Duodenal mucosa (tissue), 2 donors: ENCODE data around the gene ATP1B1.
"Not testable (repeated sequence)": the region's sequence is repeated elsewhere in the genome, so short reads cannot be mapped to it uniquely, and the experiment has no call there.

Experiments
- H3K27ac ChIP-seq: one replicate; pipeline ENCODE4 v1.7.0; 2013; ENCODE audit warnings: low read depth, low read length
- H3K27me3 ChIP-seq, 2 donors: one replicate each; pipeline ENCODE4 v1.7.0; 2013; ENCODE audit warnings: low read length in 2 of 2, control low read depth in 1 of 2; ENCODE audit not compliant: insufficient read depth in 2 of 2, control insufficient read depth in 1 of 2
- H3K36me3 ChIP-seq, 2 donors: one replicate each; pipeline ENCODE4 v1.7.0; 2013; ENCODE audit warnings: low read length in 2 of 2, control low read depth in 1 of 2; ENCODE audit not compliant: insufficient read depth in 2 of 2, control insufficient read depth in 1 of 2
- H3K4me1 ChIP-seq, 2 donors: one replicate each; pipeline ENCODE4 v1.7.0; 2013; ENCODE audit warnings: low read length in 2 of 2, control low read depth in 1 of 2; ENCODE audit not compliant: insufficient read depth in 2 of 2, control insufficient read depth in 1 of 2
- H3K4me3 ChIP-seq, 2 donors: one replicate each; pipeline ENCODE4 v1.7.0; 2013; ENCODE audit warnings: low read length in 2 of 2, low read depth in 1 of 2
- H3K9ac ChIP-seq, 2 donors: one replicate each; pipeline ENCODE4 v1.7.0; 2013; ENCODE audit warnings: low read length in 2 of 2, low read depth in 1 of 2
- H3K9me3 ChIP-seq, 2 donors: one replicate each; pipeline ENCODE4 v1.7.0; 2013; ENCODE audit warnings: low read length in 2 of 2, control low read depth in 1 of 2; ENCODE audit not compliant: control insufficient read depth in 1 of 2

The ATP1B1 gene

DNA sequence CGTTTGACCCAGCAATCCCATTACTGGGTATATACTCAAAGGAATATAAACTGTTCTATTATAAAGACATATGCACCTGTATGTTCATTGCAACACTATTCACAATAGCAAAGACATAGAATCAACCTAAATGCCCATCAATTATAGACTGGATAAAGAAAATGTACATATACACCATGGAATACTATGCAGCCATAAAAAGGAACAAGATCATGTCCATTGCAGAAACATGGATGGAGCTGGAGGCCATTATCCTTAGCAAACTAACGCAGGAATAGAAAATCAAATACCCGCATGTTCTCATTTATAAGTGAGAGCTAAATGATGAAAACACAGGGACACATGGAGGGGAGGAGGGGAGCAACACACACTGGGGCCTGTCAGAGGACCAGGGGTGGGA is 72.9 kb downstream of the ATP1B1 start:
- H3K9ac ChIP-seq, H3K36me3 ChIP-seq, H3K27ac ChIP-seq: not testable (repeated sequence)

GRCh38 chr1:169180174-169180573 is 73.7 kb downstream of the ATP1B1 start:
- H3K27ac ChIP-seq: no peak overlapping the region
- H3K36me3 ChIP-seq: no peaks in the 10 kb centered on the region
- H3K4me3 ChIP-seq: no peak overlapping the region
- no peaks in the 10 kb centered on the region for H3K27me3 ChIP-seq
- no peaks in the 10 kb centered on the region for H3K9me3 ChIP-seq
- no peak overlapping the region for H3K9ac ChIP-seq
- H3K4me1 ChIP-seq: no peaks in the 10 kb centered on the region

More for the DNA sequence above, 72.9 kb downstream of the ATP1B1 start:
- not testable (repeated sequence) for H3K27me3 ChIP-seq, H3K9me3 ChIP-seq, H3K4me1 ChIP-seq, H3K4me3 ChIP-seq
